Activated T-cell treated with anti-CD3 and anti-CD28 coated beads, Interleukin-2, amount 50 U/mL, for 4 hours (primary cell): Measurements from ENCODE around the gene DCXR. TPM values are rescaled to one million over a fixed set of nuclear protein-coding genes. Genes with fewer than 3 reads are reported as not detected.
A peak's percentile ranks its signal among the peaks of the same experiment; 100 is the strongest.

Experiments
- ATAC-seq, 2 donors: fragments of 200-7000 bp; cut with Tn5 transposase; one replicate each; pipeline ENCODE4 v1.10.0; 2021
- DNase-seq: peaks from one replicate; pipeline ENCODE4 v3.0.0-alpha.2; 2020
- H3K27me3 Mint-ChIP-seq: one replicate; pipeline ENCODE4 v1.8.0; 2021; ENCODE audit warnings: low read depth, mixed read lengths
- H3K36me3 Mint-ChIP-seq: one replicate; pipeline ENCODE4 v1.8.0; 2022; ENCODE audit warnings: mixed read lengths; ENCODE audit not compliant: insufficient read depth
- H3K4me1 Mint-ChIP-seq: one replicate; pipeline ENCODE4 v1.8.0; 2021; ENCODE audit warnings: low read depth, mixed read lengths
- H3K4me3 Mint-ChIP-seq: one replicate; pipeline ENCODE4 v1.8.0; 2021; ENCODE audit warnings: mild to moderate bottlenecking, moderate library complexity, mixed read lengths
- H3K9me3 Mint-ChIP-seq: one replicate; pipeline ENCODE4 v1.8.0; 2021; ENCODE audit warnings: mixed read lengths
- total RNA-seq, 3 donors: library from RNA; stranded (reverse); gene quantifications; one replicate each; pipeline ENCODE4 v1.2.1, GENCODE V29; 2021

Gene DCXR
- total RNA-seq, 3 donors from 2014 or later = 74.2 to 88.6 (median 76.9) TPM

GRCh38 chr17:82078433-82078832, 40.9 kb upstream of the DCXR start:
- peaks cover 2% of the 10 kb centered on the region for H3K36me3 Mint-ChIP-seq
- ATAC-seq (no peak), DNase-seq (no peak)
- no peaks in the 10 kb centered on the region for H3K9me3 Mint-ChIP-seq
- H3K4me3 Mint-ChIP-seq = no peak overlapping the region
- H3K4me1 Mint-ChIP-seq = no peaks in the 10 kb centered on the region
- H3K27me3 Mint-ChIP-seq = no peaks in the 10 kb centered on the region

GRCh38 chr17:82077617-82078358, 40.3 kb upstream of the DCXR start:
- Mint-ChIP-seq H3K36me3 (peaks cover 2% of the 10 kb centered on the region), H3K4me1 (no peaks in the 10 kb centered on the region), H3K27me3 (no peaks in the 10 kb centered on the region), H3K4me3 (no peak overlapping the region), H3K9me3 (no peaks in the 10 kb centered on the region)
- ATAC-seq (no peak), DNase-seq (no peak)

DNA sequence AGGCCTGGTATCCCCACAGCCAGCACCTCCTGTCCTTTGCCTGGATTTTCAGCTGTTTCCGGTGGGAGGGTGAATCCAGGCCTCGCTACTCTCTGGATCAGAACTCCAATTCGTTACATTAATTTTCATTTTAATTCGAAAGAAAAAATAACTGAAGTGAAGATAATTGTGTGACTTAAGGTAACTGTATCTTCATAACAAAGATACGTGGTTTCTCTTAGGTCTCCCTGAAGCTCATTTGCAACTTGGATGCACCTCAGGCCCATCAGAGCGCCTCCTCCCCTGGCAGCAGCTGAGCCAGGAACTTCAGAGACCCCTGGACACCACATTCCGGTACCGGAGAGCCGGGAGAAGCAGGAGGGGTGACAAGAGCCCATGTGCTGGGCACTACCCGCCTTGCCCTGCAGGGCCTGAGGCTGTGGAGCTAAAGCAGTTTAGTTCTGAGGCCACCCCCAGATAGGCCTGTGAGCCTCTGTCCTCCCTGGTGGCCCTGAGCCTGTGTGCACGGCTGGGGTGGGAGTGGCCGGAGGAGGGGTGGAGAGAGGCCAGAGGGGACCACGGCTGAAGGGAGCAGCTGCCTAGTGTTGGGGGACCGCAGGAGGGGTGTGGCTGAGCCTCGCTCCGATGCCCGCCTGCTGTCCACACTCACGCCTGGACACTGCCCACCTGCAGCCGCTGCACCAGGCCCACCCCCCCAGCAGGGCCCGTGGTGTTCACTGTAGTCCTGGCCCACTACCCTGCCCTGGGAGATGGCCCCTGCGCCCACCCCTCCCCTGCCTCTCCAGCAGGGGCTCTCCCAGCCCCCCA, 39.5 kb upstream of the DCXR start:
- peak in 1 of 2 donors; percentile 14 for ATAC-seq
- H3K36me3 Mint-ChIP-seq = peaks cover 2% of the 10 kb centered on the region

DNA sequence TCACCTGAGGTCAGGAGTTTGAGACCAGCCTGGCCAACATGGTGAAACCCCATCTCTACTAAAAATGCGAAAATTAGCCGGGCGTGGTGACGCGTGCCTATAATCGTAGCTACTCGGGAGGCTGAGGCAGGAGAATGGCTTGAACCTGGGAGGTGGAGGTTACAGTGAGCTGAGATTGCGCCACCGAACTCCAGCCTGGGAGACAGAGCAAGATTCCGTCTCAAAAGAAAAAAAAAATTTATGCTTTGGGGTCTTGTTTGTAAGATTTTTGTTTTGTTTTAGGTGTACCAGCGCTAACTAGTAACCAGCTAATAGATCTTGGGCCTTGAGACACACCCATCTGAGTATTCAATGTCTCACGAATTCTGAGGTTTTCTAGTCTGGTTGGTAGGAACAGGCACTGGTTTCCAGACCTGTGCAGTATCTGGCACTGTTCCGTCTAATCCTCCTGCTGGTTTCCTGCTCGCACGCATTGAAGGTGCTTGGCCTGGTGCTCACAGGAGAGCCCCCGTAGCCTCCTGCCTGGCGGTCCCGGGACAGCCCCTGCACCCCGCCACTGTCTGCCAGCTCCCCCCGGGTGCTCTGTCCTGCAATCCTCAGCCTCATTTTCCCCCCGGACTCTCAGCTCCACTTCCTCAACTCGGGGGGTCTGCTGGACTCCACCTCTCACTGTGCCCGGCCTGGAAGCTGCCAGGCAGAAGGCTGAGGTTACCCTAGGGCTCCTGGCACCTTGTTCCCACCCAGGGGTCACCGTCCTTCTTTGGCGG, 38.7 kb upstream of the DCXR start:
- Mint-ChIP-seq H3K27me3 (no peaks in the 10 kb centered on the region), H3K4me1 (no peaks in the 10 kb centered on the region), H3K4me3 (no peak overlapping the region), H3K9me3 (no peaks in the 10 kb centered on the region), H3K36me3 (peaks cover 2% of the 10 kb centered on the region)
- ATAC-seq (peak in 1 of 2 donors; percentile 20), DNase-seq (no peak)

More for the DNA sequence above, 39.5 kb upstream of the DCXR start:
- DNase-seq = no peak
- H3K4me1 Mint-ChIP-seq = no peaks in the 10 kb centered on the region
- H3K4me3 Mint-ChIP-seq = no peak overlapping the region
- no peaks in the 10 kb centered on the region for H3K9me3 Mint-ChIP-seq
- H3K27me3 Mint-ChIP-seq = no peaks in the 10 kb centered on the region

- Mint-ChIP-seq H3K27me3 (no peaks in the 10 kb centered on the region), H3K4me1 (no peaks in the 10 kb centered on the region), H3K9me3 (no peaks in the 10 kb centered on the region), H3K4me3 (no peak overlapping the region), H3K36me3 (peaks cover 2% of the 10 kb centered on the region)
- DNase-seq = no peak
- ATAC-seq = no peak
Observed at GRCh38 chr17:82073446-82073845, 35.9 kb upstream of the DCXR start.

- ATAC-seq (no peak), DNase-seq (no peak)
- no peaks in the 10 kb centered on the region for H3K4me1 Mint-ChIP-seq
- H3K9me3 Mint-ChIP-seq = no peaks in the 10 kb centered on the region
- no peaks in the 10 kb centered on the region for H3K27me3 Mint-ChIP-seq
- H3K4me3 Mint-ChIP-seq = no peak overlapping the region
- H3K36me3 Mint-ChIP-seq = no peaks in the 10 kb centered on the region
Observed at GRCh38 chr17:82072827-82073226, 35.3 kb upstream of the DCXR start.

GRCh38 chr17:82070611-82071010, 33.1 kb upstream of the DCXR start:
- Mint-ChIP-seq H3K4me3 (no peak overlapping the region), H3K9me3 (no peaks in the 10 kb centered on the region), H3K4me1 (peaks cover 6% of the 10 kb centered on the region), H3K36me3 (no peaks in the 10 kb centered on the region), H3K27me3 (no peaks in the 10 kb centered on the region)
- ATAC-seq (no peak), DNase-seq (no peak)

GRCh38 chr17:82065638-82066303, 28.3 kb upstream of the DCXR start, which contains the start of gene DUS1L:
DUS1L (minus strand) TSS chr17:82065804; CDS start chr17:82065059, 745 bp downstream.
- DNase-seq (peak; percentile 70), ATAC-seq (peak; percentile 85 to 88)
- no peaks in the 10 kb centered on the region for H3K36me3 Mint-ChIP-seq
- no peaks in the 10 kb centered on the region for H3K9me3 Mint-ChIP-seq
- H3K27me3 Mint-ChIP-seq = no peaks in the 10 kb centered on the region
- H3K4me3 Mint-ChIP-seq = peak within 1 kb of the TSS; percentile 85
- H3K4me1 Mint-ChIP-seq = peaks cover 13% of the 10 kb centered on the region

DNA sequence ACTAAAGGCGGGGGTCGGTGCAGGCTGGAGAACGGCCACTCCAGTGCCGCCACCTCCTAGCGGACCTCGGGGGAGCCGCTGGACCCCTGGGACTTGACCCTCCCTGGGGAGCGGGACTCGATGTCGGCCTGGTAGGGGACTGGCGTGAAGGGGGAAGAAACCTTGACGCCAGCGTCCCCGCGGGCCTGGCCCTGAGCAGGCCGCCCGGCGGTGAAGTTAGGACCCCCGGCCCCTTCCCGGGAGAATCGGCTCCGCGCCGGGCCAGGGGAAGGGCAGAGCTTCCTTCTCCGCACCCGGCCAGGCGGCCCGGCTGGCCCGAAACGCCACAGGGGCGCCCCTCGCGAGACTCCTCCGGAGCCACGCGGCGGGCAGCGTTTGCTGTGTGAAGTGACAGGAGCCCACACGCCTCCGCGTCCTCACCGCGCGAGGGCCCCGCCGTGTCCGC, 27.7 kb upstream of the DCXR start:
- ATAC-seq (peak; percentile 65 to 69), DNase-seq (peak; percentile 37)
- Mint-ChIP-seq H3K4me3 (peak overlapping the region; percentile 80), H3K36me3 (peaks cover 1% of the 10 kb centered on the region), H3K27me3 (no peaks in the 10 kb centered on the region), H3K4me1 (peaks cover 13% of the 10 kb centered on the region), H3K9me3 (no peaks in the 10 kb centered on the region)

- Mint-ChIP-seq H3K4me1 (peaks cover 13% of the 10 kb centered on the region), H3K27me3 (no peaks in the 10 kb centered on the region), H3K4me3 (peak overlapping the region; percentile 80), H3K36me3 (peaks cover 4% of the 10 kb centered on the region), H3K9me3 (no peaks in the 10 kb centered on the region)
- ATAC-seq (no peak), DNase-seq (no peak)
Observed at GRCh38 chr17:82064433-82065192, 27.1 kb upstream of the DCXR start.

GRCh38 chr17:82063424-82064415, 26.2 kb upstream of the DCXR start:
- Mint-ChIP-seq H3K9me3 (no peaks in the 10 kb centered on the region), H3K4me3 (peak overlapping the region; percentile 80), H3K27me3 (no peaks in the 10 kb centered on the region), H3K4me1 (peaks cover 13% of the 10 kb centered on the region), H3K36me3 (peaks cover 4% of the 10 kb centered on the region)
- no peak for ATAC-seq
- no peak for DNase-seq

GRCh38 chr17:82062984-82063368, 25.5 kb upstream of the DCXR start:
- Mint-ChIP-seq H3K4me1 (peaks cover 13% of the 10 kb centered on the region), H3K27me3 (no peaks in the 10 kb centered on the region), H3K9me3 (no peaks in the 10 kb centered on the region), H3K36me3 (peaks cover 4% of the 10 kb centered on the region), H3K4me3 (no peak overlapping the region)
- DNase-seq (no peak), ATAC-seq (no peak)
